ENCODE measurements around the gene ID3. TPM values are rescaled to one million over a fixed set of nuclear protein-coding genes. Genes with fewer than 3 reads are reported as not detected.
A peak's percentile ranks its signal among the peaks of the same experiment; 100 is the strongest.

ID3 gene
- total and polyA plus RNA-seq, 4 experiments from 2014 or later, result 8.9 to 98.0 (median 54.8) TPM

- Histone ChIP-seq H3K9me3 (ENCODE audit: control insufficient read depth in 1 of 2, low read length in 2 of 2) (no peaks in the 10 kb centered on the region), H3K36me3 (ENCODE audit: insufficient read depth, low read length) (no peaks in the 10 kb centered on the region), H3K4me3 (ENCODE audit: low read length in 2 of 2) (peak overlapping the region in 1 of 2 donors; percentile 50), H3K4me1 (ENCODE audit: insufficient read depth, low read length) (peaks cover 42% of the 10 kb centered on the region), H3K27me3 (ENCODE audit: insufficient read depth, low read length) (no peaks in the 10 kb centered on the region), H3K27ac (ENCODE audit: low read depth, low read length) (peak overlapping the region; percentile 78)
- CTCF ChIA-PET (ENCODE audit: partially characterized antibody), result interaction anchor here (1.3 to 30.0 kb wide), 9 partner anchors 8 to 84 kb away, joined by 3 to 1081 read pairs (median 8); no protein-coding TSS in a partner anchor
- no peaks in the 10 kb centered on the region for H3K27me3 Mint-ChIP-seq
- H3K27ac Mint-ChIP-seq, result peak overlapping the region; percentile 85 to 96 (median 93)
- H3K9me3 Mint-ChIP-seq, result no peaks in the 10 kb centered on the region
- H3K4me3 Mint-ChIP-seq, result peak overlapping the region; percentile 82 to 90 (median 86)
- DNase-seq, result no peak
- H3K36me3 Mint-ChIP-seq, result peaks cover 3% of the 10 kb centered on the region in 2 donors
- POLR2A ChIA-PET (ENCODE audit: partially characterized antibody), result interaction anchor here (0.9 to 21.6 kb wide), 10 partner anchors 9 to 79 kb away, joined by 3 to 616 read pairs (median 32); no protein-coding TSS in a partner anchor
- intact Hi-C loops (cut with micrococcal nuclease), result no loop called here
- H3K4me1 Mint-ChIP-seq, result peaks cover 32 to 60% (median 39%) of the 10 kb centered on the region in 4 donors
Measured at GRCh38 chr1:23553231-23554126, 5.8 kb downstream of the ID3 start.

GRCh38 chr1:23551849-23552248 is 7.5 kb downstream of the ID3 start:
- intact Hi-C loops (cut with micrococcal nuclease), result no loop called here
- no peaks in the 10 kb centered on the region for H3K27me3 Mint-ChIP-seq
- H3K36me3 Mint-ChIP-seq, result no peaks in the 10 kb centered on the region
- Histone ChIP-seq H3K27me3 (ENCODE audit: insufficient read depth, low read length) (no peaks in the 10 kb centered on the region), H3K36me3 (ENCODE audit: insufficient read depth, low read length) (no peaks in the 10 kb centered on the region), H3K9me3 (ENCODE audit: control insufficient read depth in 1 of 2, low read length in 2 of 2) (no peaks in the 10 kb centered on the region), H3K4me1 (ENCODE audit: insufficient read depth, low read length) (peaks cover 28% of the 10 kb centered on the region), H3K4me3 (ENCODE audit: low read length in 2 of 2) (no peak overlapping the region), H3K27ac (ENCODE audit: low read depth, low read length) (no peak overlapping the region)
- H3K4me3 Mint-ChIP-seq, result no peak overlapping the region
- H3K27ac Mint-ChIP-seq, result peak overlapping the region in 2 of 7 donors; percentile 24 to 88
- DNase-seq, result no peak
- ChIA-PET CTCF (ENCODE audit: partially characterized antibody) (interaction anchor here (1.3 to 30.0 kb wide), 5 partner anchors 10 to 85 kb away, joined by 3 to 1081 read pairs (median 7); no protein-coding TSS in a partner anchor), POLR2A (ENCODE audit: partially characterized antibody) (interaction anchor here (1.7 to 21.6 kb wide), 3 partner anchors 62 to 81 kb away, joined by 7 to 616 read pairs (median 430); no protein-coding TSS in a partner anchor)
- H3K9me3 Mint-ChIP-seq, result no peaks in the 10 kb centered on the region
- H3K4me1 Mint-ChIP-seq, result peaks cover 24 to 44% (median 28%) of the 10 kb centered on the region in 4 donors

GRCh38 chr1:23548704-23549143 is 10.6 kb downstream of the ID3 start:
- Histone ChIP-seq H3K36me3 (ENCODE audit: insufficient read depth, low read length) (no peaks in the 10 kb centered on the region), H3K4me3 (ENCODE audit: low read length in 2 of 2) (no peak overlapping the region), H3K9me3 (ENCODE audit: control insufficient read depth in 1 of 2, low read length in 2 of 2) (no peaks in the 10 kb centered on the region), H3K27me3 (ENCODE audit: insufficient read depth, low read length) (no peaks in the 10 kb centered on the region), H3K27ac (ENCODE audit: low read depth, low read length) (no peak overlapping the region), H3K4me1 (ENCODE audit: insufficient read depth, low read length) (peaks cover 15% of the 10 kb centered on the region)
- H3K27ac Mint-ChIP-seq, result peak overlapping the region in 2 of 7 donors; percentile 41 to 42
- CTCF ChIA-PET (ENCODE audit: partially characterized antibody), result interaction anchor here (0.7 to 30.0 kb wide), 7 partner anchors 9 to 88 kb away, joined by 3 to 1081 read pairs (median 5); no protein-coding TSS in a partner anchor
- H3K4me1 Mint-ChIP-seq, result peaks cover 6 to 22% (median 11%) of the 10 kb centered on the region in 4 donors
- no peaks in the 10 kb centered on the region for H3K9me3 Mint-ChIP-seq
- no peak for DNase-seq
- no peaks in the 10 kb centered on the region for H3K27me3 Mint-ChIP-seq
- H3K4me3 Mint-ChIP-seq, result no peak overlapping the region
- intact Hi-C loops (cut with micrococcal nuclease), result no loop called here
- H3K36me3 Mint-ChIP-seq, result no peaks in the 10 kb centered on the region
- POLR2A ChIA-PET (ENCODE audit: partially characterized antibody), result interaction anchor here (1.0 to 21.6 kb wide), 4 partner anchors 9 to 84 kb away, joined by 3 to 616 read pairs (median 10); partner anchors contain the start of gene ID3

GRCh38 chr1:23546897-23547584 is 12.3 kb downstream of the ID3 start:
- Mint-ChIP-seq H3K4me1 (peaks cover 4 to 14% (median 7%) of the 10 kb centered on the region in 4 donors), H3K4me3 (no peak overlapping the region), H3K27ac (no peak overlapping the region), H3K27me3 (no peaks in the 10 kb centered on the region), H3K36me3 (no peaks in the 10 kb centered on the region), H3K9me3 (no peaks in the 10 kb centered on the region)
- Histone ChIP-seq H3K36me3 (ENCODE audit: insufficient read depth, low read length) (no peaks in the 10 kb centered on the region), H3K9me3 (ENCODE audit: control insufficient read depth in 1 of 2, low read length in 2 of 2) (no peaks in the 10 kb centered on the region), H3K27me3 (ENCODE audit: insufficient read depth, low read length) (no peaks in the 10 kb centered on the region), H3K4me1 (ENCODE audit: insufficient read depth, low read length) (peaks cover 13% of the 10 kb centered on the region), H3K27ac (ENCODE audit: low read depth, low read length) (no peak overlapping the region), H3K4me3 (ENCODE audit: low read length in 2 of 2) (no peak overlapping the region)
- intact Hi-C loops (cut with micrococcal nuclease), result no loop called here
- DNase-seq, result no peak
- ChIA-PET CTCF (ENCODE audit: partially characterized antibody) (interaction anchor here (1.0 to 30.3 kb wide), 7 partner anchors 8 to 90 kb away, joined by 3 to 1081 read pairs (median 27); no protein-coding TSS in a partner anchor), POLR2A (ENCODE audit: partially characterized antibody) (interaction anchor here (2.6 to 21.6 kb wide), 5 partner anchors 11 to 86 kb away, joined by 13 to 616 read pairs (median 24); partner anchors contain the start of gene ID3)

GRCh38 chr1:23545851-23546250 is 13.4 kb downstream of the ID3 start:
- DNase-seq, result no peak
- H3K36me3 Mint-ChIP-seq, result no peaks in the 10 kb centered on the region
- H3K27ac ChIP-seq (ENCODE audit: low read depth, low read length), result no peak overlapping the region
- peaks cover 5 to 12% (median 7%) of the 10 kb centered on the region in 4 donors for H3K4me1 Mint-ChIP-seq
- H3K36me3 ChIP-seq (ENCODE audit: insufficient read depth, low read length), result no peaks in the 10 kb centered on the region
- H3K4me1 ChIP-seq (ENCODE audit: insufficient read depth, low read length), result peaks cover 13% of the 10 kb centered on the region
- no peaks in the 10 kb centered on the region for H3K9me3 ChIP-seq (ENCODE audit: control insufficient read depth in 1 of 2, low read length in 2 of 2)
- intact Hi-C loops (cut with micrococcal nuclease), result no loop called here
- H3K9me3 Mint-ChIP-seq, result no peaks in the 10 kb centered on the region
- H3K27me3 ChIP-seq (ENCODE audit: insufficient read depth, low read length), result no peaks in the 10 kb centered on the region
- ChIA-PET CTCF (ENCODE audit: partially characterized antibody) (interaction anchor here (0.6 to 30.3 kb wide), 14 partner anchors 9 to 120 kb away, joined by 3 to 1081 read pairs (median 10); partner anchors contain the start of gene ID3), POLR2A (ENCODE audit: partially characterized antibody) (interaction anchor here (1.0 to 21.6 kb wide), 6 partner anchors 9 to 87 kb away, joined by 5 to 616 read pairs (median 28); partner anchors contain the start of gene ID3)
- H3K4me3 ChIP-seq (ENCODE audit: low read length in 2 of 2), result no peak overlapping the region
- H3K27me3 Mint-ChIP-seq, result no peaks in the 10 kb centered on the region
- no peak overlapping the region for H3K4me3 Mint-ChIP-seq
- no peak overlapping the region for H3K27ac Mint-ChIP-seq

- CTCF ChIA-PET (ENCODE audit: partially characterized antibody), result interaction anchor here (0.7 to 30.3 kb wide), 23 partner anchors 10 to 121 kb away, joined by 3 to 1081 read pairs (median 6); partner anchors contain the start of genes E2F2 and ID3
- no peaks in the 10 kb centered on the region for H3K9me3 ChIP-seq (ENCODE audit: control insufficient read depth in 1 of 2, low read length in 2 of 2)
- H3K27me3 Mint-ChIP-seq, result no peaks in the 10 kb centered on the region
- no peaks in the 10 kb centered on the region for H3K36me3 ChIP-seq (ENCODE audit: insufficient read depth, low read length)
- POLR2A ChIA-PET (ENCODE audit: partially characterized antibody), result interaction anchor here (0.6 to 21.6 kb wide), 11 partner anchors 10 to 147 kb away, joined by 3 to 616 read pairs (median 7); partner anchors contain the start of genes ID3 and RPL11
- H3K4me3 ChIP-seq (ENCODE audit: low read length in 2 of 2), result no peak overlapping the region
- DNase-seq, result peak; percentile 58 to 70 (median 63)
- H3K27ac ChIP-seq (ENCODE audit: low read depth, low read length), result no peak overlapping the region
- peaks cover 21% of the 10 kb centered on the region for H3K4me1 ChIP-seq (ENCODE audit: insufficient read depth, low read length)
- H3K27ac Mint-ChIP-seq, result peak overlapping the region in 3 of 7 donors; percentile 36 to 88 (median 43)
- no peaks in the 10 kb centered on the region for H3K9me3 Mint-ChIP-seq
- peaks cover 9 to 20% (median 10%) of the 10 kb centered on the region in 4 donors for H3K4me1 Mint-ChIP-seq
- intact Hi-C loops (cut with micrococcal nuclease), result loop anchor here (1.0 kb wide), 1 partner anchor 93 kb away; no protein-coding TSS in a partner anchor
- no peaks in the 10 kb centered on the region for H3K36me3 Mint-ChIP-seq
- no peak overlapping the region for H3K4me3 Mint-ChIP-seq
- H3K27me3 ChIP-seq (ENCODE audit: insufficient read depth, low read length), result no peaks in the 10 kb centered on the region
Measured at GRCh38 chr1:23544444-23545389, 14.6 kb downstream of the ID3 start.
